GM18907 (cell line): ENCODE measurements around the gene FAM216A.

Experiments used
- ATAC-seq: cut with Tn5 transposase; IDR thresholded peaks from one replicate; pipeline ENCODE4 v1.9.1; 2021; ENCODE audit warnings: mild to moderate bottlenecking, moderate library complexity; ENCODE audit not compliant: unreplicated experiment

The FAM216A gene

DNA sequence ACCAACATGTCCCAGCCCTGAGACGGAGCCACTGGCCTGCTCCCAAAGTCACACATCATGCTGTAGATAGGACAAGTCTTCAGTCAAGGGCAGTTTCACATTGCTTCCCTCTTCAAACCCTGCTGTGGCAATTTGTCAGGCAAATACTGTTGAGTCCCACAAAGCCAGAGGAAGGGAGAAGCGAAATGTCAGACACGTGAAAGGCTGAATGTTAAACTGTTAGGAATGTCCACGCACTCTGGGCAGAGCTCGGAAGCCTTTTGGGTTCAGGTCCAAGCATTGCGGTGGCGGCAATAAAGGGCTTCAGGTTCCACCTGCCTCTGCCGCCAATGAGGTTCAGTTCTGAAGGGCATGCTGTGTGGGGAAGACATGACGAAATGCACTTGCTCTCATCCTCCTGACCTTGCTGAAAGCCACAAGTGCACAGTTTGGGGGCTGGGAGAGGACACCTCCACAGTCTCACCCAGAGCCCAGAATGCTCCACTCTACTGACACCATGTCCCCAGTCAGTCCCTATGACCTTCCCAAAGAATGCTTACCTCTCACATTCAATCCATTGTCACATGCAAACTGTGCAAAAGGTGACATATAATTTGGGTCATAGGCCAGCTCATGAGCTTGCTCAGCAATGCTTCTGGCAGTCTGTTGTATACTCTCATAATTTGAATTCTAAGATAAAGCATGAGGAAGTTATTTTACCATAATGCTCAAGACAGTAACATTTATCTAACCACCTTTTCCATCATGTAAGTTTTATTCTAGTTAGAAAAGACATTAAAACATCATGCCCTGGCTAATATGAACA is 69.2 kb downstream of the FAM216A start:
- ATAC-seq = no peak

DNA sequence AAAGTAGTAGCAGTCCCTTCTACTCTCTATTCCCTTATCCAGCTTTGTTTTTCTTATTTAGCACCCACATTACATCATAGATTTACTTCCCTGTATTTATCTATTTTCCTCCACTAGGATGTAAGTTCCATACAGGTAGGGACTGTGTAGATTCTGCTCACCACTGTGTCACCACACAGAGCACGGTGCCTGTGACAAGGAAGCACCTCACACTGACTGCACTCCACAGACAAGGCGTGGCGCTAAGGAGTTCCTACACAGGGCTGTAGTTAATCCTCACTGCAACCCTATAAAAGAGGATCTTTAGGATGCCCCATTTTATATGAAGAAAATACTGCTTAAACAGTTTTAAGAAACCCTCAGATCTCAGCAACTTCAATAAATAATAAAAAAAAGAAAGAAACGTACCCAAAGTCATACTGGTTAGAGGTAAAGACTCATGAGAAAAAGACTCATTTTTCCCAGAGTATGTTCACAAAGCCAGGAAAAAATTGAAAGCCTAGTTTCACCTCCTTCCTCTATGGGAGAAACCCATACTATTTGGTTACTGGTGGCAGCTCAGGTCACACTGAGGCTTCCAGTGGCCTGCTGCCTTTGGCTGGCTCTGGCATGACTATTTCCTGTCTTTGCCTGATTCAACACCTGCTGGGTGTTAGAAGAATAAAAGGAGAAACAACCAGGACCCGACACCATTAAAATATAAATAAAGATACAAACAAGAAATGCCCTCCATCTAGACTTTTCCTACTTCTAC is 70.4 kb downstream of the FAM216A start:
- ATAC-seq = no peak
